A673 (cell line): ENCODE measurements around the gene KCNB1. TPM values are rescaled to one million over a fixed set of nuclear protein-coding genes. Genes with fewer than 3 reads are reported as not detected.
A peak's percentile ranks its signal among the peaks of the same experiment; 100 is the strongest.

Experiments used
- BruUV-seq: library from RNA; stranded (reverse); fragments of 400-500 nt; replicated peaks from 2 replicates; lab custom pipeline; 2021; lab: Mats Ljungman, UMichigan
- CTCF ChIA-PET: fragments of 300-600 bp; sonication (Branson Sonifier 250); formaldehyde crosslinking; loops from one replicate; lab custom pipeline; 2022; ENCODE audit warnings: antibody characterized with exemption; lab: Charles Lee
- POLR2A ChIA-PET: fragments of 300-600 bp; sonication (Branson Sonifier 250); formaldehyde crosslinking; loops from one replicate; lab custom pipeline; 2022; ENCODE audit warnings: antibody characterized with exemption; ENCODE audit not compliant: low non-redundant PET; lab: Charles Lee
- DNase-seq: peaks from one replicate; pipeline ENCODE4 v3.0.0-alpha.2; 2015; ENCODE audit warnings: low spot score
- H3K27ac ChIP-seq: fragments of 200-600 bp; sonication (generic); 2 replicates; pipeline ENCODE4 v1.5.1; 2016; ENCODE audit warnings: mixed run types, low read depth, mild to moderate bottlenecking, mixed read lengths, antibody characterized with exemption, low read length; ENCODE audit not compliant: poor library complexity, severe bottlenecking
- H3K27me3 ChIP-seq: fragments of 200-600 bp; sonication (generic); replicated peaks from 2 replicates; pipeline ENCODE4 v1.6.1; 2017; ENCODE audit warnings: mixed run types, low read depth, mild to moderate bottlenecking, mixed read lengths, antibody characterized with exemption, low read length; ENCODE audit not compliant: insufficient read depth, poor library complexity
- H3K36me3 ChIP-seq: fragments of 200-600 bp; sonication (generic); 2 replicates; pipeline ENCODE4 v1.6.1; 2016; ENCODE audit warnings: mixed run types, mild to moderate bottlenecking, mixed read lengths, antibody characterized with exemption, low read length; ENCODE audit not compliant: insufficient read depth, poor library complexity, severe bottlenecking
- H3K4me1 ChIP-seq: fragments of 200-600 bp; sonication (generic); 2 replicates; pipeline ENCODE4 v1.6.1; 2017; ENCODE audit warnings: mixed run types, mild to moderate bottlenecking, mixed read lengths, antibody characterized with exemption, low read length; ENCODE audit not compliant: insufficient read depth, poor library complexity, severe bottlenecking
- H3K4me3 ChIP-seq: fragments of 200-600 bp; sonication (generic); 2 replicates; pipeline ENCODE4 v1.5.1; 2016; ENCODE audit warnings: low read depth, mixed run types, mild to moderate bottlenecking, mixed read lengths, low read length; ENCODE audit not compliant: poor library complexity, severe bottlenecking
- H3K9me3 ChIP-seq: fragments of 200-600 bp; sonication (generic); 2 replicates; pipeline ENCODE4 v1.6.1; 2016; ENCODE audit warnings: mixed run types, low read depth, mild to moderate bottlenecking, mixed read lengths, antibody characterized with exemption, low read length; ENCODE audit not compliant: poor library complexity, severe bottlenecking
- EZH2 ChIP-seq: fragments of 200-600 bp; sonication (generic); IDR thresholded peaks from 2 replicates; pipeline ENCODE4 v1.6.1; 2017; ENCODE audit warnings: borderline replicate concordance, low read depth, mild to moderate bottlenecking, mixed read lengths, antibody characterized with exemption, low read length; ENCODE audit not compliant: poor library complexity, severe bottlenecking
- intact Hi-C: fragments of 100-400 bp; cut with micrococcal nuclease; formaldehyde crosslinking; loops from one replicate; pipeline ENCODE4 v1.10.0; 2022; ENCODE audit not compliant: unreplicated experiment
- total RNA-seq: library from RNA; stranded (reverse); gene quantifications from 2 replicates; pipeline ENCODE4 v1.2.3, GENCODE V29; 2021
- TF ChIP-seq, protein P1 (sequence below): fragments of 300-800, 200-600 bp; sonication (generic); conservative IDR thresholded peaks from 2 replicates; pipeline ENCODE4 v1.5.1; 2017; ENCODE audit warnings: low read depth, mild to moderate bottlenecking, antibody characterized with exemption, low read length, moderate library complexity, mixed read lengths

KCNB1 gene
- total RNA-seq, 1 experiment from 2014 or later = not detected

DNA sequence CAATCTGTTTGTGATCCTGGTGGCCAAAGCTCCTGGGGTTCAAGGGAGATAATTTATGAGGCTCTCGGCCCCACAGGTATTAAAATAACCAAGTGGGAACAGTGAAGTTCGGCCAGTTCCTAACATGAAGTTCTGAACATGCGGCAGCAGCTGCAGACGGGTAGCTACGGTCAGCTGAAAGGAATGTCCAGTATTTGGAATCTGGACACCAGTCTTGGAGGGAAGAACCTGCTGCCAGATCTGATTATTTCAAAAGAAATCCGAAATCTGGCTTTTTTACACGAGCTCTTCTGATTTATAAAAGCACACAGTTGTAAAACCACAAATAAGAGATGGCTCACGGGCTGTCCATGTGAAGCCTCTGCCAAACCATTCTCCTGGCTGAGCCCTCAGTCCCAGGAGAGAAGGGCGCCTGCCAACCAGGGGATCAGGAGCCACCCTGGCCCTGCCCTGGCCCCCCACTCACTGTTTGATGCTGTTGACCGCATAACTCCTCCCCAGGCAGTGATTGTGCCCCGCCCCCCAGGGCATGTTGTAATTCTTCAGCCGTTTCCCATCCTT is 28.2 kb upstream of the KCNB1 start:
- intact Hi-C loops = no loop called here
- Histone ChIP-seq H3K36me3 (no peaks in the 10 kb centered on the region), H3K27me3 (peaks cover 20% of the 10 kb centered on the region), H3K4me1 (no peaks in the 10 kb centered on the region), H3K9me3 (no peaks in the 10 kb centered on the region), H3K27ac (no peak overlapping the region), H3K4me3 (no peak overlapping the region)
- DNase-seq = no peak
- BruUV-seq = no TSS peak
- POLR2A ChIA-PET = no interaction called here
- CTCF ChIA-PET = no interaction called here
- no peak for TF ChIP-seq EZH2
- TF ChIP-seq, protein P1, sequence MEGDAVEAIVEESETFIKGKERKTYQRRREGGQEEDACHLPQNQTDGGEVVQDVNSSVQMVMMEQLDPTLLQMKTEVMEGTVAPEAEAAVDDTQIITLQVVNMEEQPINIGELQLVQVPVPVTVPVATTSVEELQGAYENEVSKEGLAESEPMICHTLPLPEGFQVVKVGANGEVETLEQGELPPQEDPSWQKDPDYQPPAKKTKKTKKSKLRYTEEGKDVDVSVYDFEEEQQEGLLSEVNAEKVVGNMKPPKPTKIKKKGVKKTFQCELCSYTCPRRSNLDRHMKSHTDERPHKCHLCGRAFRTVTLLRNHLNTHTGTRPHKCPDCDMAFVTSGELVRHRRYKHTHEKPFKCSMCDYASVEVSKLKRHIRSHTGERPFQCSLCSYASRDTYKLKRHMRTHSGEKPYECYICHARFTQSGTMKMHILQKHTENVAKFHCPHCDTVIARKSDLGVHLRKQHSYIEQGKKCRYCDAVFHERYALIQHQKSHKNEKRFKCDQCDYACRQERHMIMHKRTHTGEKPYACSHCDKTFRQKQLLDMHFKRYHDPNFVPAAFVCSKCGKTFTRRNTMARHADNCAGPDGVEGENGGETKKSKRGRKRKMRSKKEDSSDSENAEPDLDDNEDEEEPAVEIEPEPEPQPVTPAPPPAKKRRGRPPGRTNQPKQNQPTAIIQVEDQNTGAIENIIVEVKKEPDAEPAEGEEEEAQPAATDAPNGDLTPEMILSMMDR = no peak

GRCh38 chr20:49508435-49509199 is 26.1 kb upstream of the KCNB1 start:
- Histone ChIP-seq H3K4me1 (peaks cover 3% of the 10 kb centered on the region), H3K36me3 (no peaks in the 10 kb centered on the region), H3K4me3 (no peak overlapping the region), H3K27ac (no peak overlapping the region), H3K9me3 (no peaks in the 10 kb centered on the region), H3K27me3 (peaks cover 11% of the 10 kb centered on the region)
- BruUV-seq = no TSS peak
- ChIA-PET POLR2A (interaction anchor here (0.6 kb wide), 1 partner anchor 163 kb away, joined by 10 read pairs; no protein-coding TSS in a partner anchor), CTCF (interaction anchor here (0.6 to 1.4 kb wide), 5 partner anchors 24 to 435 kb away, joined by 3 to 15 read pairs (median 4); no protein-coding TSS in a partner anchor)
- intact Hi-C loops = no loop called here
- peak; percentile 74 for DNase-seq
- TF ChIP-seq, protein P1 = peak; percentile 64
- no peak for TF ChIP-seq EZH2

DNA sequence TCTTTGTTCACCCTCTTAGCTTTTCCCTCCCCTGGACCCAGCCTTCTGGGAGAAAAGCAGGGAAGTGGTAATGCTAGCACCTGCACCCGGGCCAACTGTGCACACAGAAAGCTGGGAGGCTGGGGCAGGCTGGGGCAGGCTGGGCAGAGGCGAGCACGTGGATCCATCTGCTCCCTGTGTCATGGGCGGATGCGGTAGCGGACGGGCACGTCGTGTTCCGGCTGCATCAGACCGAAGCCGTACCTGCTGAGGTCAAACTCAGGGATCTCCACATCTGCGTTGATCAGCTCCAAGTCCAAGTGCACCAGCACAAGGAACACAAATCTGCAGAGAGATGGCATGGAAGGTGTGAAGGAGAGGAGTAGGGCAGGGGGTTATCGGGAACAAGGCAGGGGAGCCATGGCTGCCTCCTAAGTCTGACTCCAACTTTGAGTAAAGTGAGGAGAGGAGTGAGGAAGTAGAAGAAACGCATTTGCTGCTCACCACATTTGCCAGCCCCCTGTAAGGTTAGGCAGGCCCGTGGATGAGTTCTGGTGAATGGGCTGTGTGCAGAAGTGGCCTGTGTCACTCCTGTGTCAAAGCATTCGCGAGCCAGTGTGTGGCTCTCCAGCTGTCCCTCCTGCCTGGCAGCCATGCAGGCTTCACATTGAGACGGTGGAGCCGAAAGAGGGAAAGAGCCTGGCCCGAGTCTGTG is 25.4 kb upstream of the KCNB1 start:
- Histone ChIP-seq H3K4me1 (peaks cover 3% of the 10 kb centered on the region), H3K27me3 (peaks cover 11% of the 10 kb centered on the region), H3K9me3 (no peaks in the 10 kb centered on the region), H3K27ac (no peak overlapping the region), H3K36me3 (no peaks in the 10 kb centered on the region), H3K4me3 (no peak overlapping the region)
- intact Hi-C loops = no loop called here
- CTCF ChIA-PET = interaction anchor here (0.6 to 1.4 kb wide), 4 partner anchors 24 to 177 kb away, joined by 3 to 15 read pairs (median 4); no protein-coding TSS in a partner anchor
- DNase-seq = no peak
- POLR2A ChIA-PET = no interaction called here
- TF ChIP-seq, protein P1 = no peak
- TF ChIP-seq EZH2 = no peak
- no TSS peak for BruUV-seq
